Ovary (tissue), 10 donors: ENCODE results near the gene UIMC1. TPM values are rescaled to one million over a fixed set of nuclear protein-coding genes. Genes with fewer than 3 reads are reported as not detected.
"Not testable (repeated sequence)": the region's sequence is repeated elsewhere in the genome, so short reads cannot be mapped to it uniquely, and the experiment has no call there.

Source experiments
- DNase-seq, 5 donors: peaks; one replicate each; pipeline ENCODE4 v3.0.0-alpha.2; 2019 to 2020
- H3K27ac ChIP-seq, 2 donors: fragments of 200-600 bp; one replicate each; pipeline versions ENCODE4 v1.5.1 to v1.8.0; 2019 to 2022
- H3K27me3 ChIP-seq: fragments of 200-600 bp; one replicate; pipeline ENCODE4 v1.8.0; 2022
- H3K36me3 ChIP-seq: fragments of 200-600 bp; sonication (generic); one replicate; pipeline ENCODE4 v1.5.1; 2019
- H3K4me1 ChIP-seq: one replicate; pipeline ENCODE4 v1.8.1; 2013; ENCODE audit warnings: mild to moderate bottlenecking, moderate library complexity; ENCODE audit not compliant: insufficient read depth
- H3K4me3 ChIP-seq: fragments of 200-600 bp; sonication (generic); one replicate; pipeline ENCODE4 v1.5.1; 2017
- H3K9me3 ChIP-seq, 2 donors: fragments of 200-600 bp in 1 of 2; sonication (generic) in 1 of 2; one replicate each; pipeline versions ENCODE4 v1.5.1 to v1.8.1; 2013 to 2019; ENCODE audit warnings: mild to moderate bottlenecking in 1 of 2, moderate library complexity in 1 of 2
- CTCF ChIP-seq, 3 donors: fragments of 450-650 bp in 2 of 3; fragments of 200-600 bp in 1 of 3; IDR thresholded peaks; one replicate each; pipeline versions ENCODE4 v1.5.1 to v1.8.0; 2016 to 2022; ENCODE audit warnings: antibody characterized with exemption in 3 of 3, mild to moderate bottlenecking in 1 of 3
- EP300 ChIP-seq: sonication (generic); formaldehyde crosslinking; IDR thresholded peaks from one replicate; pipeline ENCODE4 v1.6.1; 2017; ENCODE audit warnings: antibody characterized with exemption
- POLR2A ChIP-seq: fragments of 450-650 bp; IDR thresholded peaks from one replicate; pipeline ENCODE4 v1.6.1; 2017; ENCODE audit warnings: antibody characterized with exemption, mild to moderate bottlenecking, moderate library complexity
- WGBS, 3 donors: extraction: QIAGEN DNeasy Blood & Tissue Kit in 1 of 3; methylation state at CpG; one replicate each; pipeline versions ENCODE4 v1.1.5 to v1.1.7; 2013 to 2017; 5-methylcytosine and 5-hydroxymethylcytosine counted together
- intact Hi-C, 4 donors: fragments of 100-400 bp; cut with DNase I; formaldehyde crosslinking; loops; one replicate each; pipeline versions ENCODE4 v1.11.0 to v1.15.1; 2022 to 2023
- long read RNA-seq, 3 donors: library from polyadenylated mRNA in 2 of 3; unstranded in 2 of 3; transcript quantifications; one replicate each; pipeline ENCODE4 v2.0.0 and lab custom pipeline, GENCODE V29; 2021 to 2026
- polyA plus RNA-seq, 2 donors: library from polyadenylated mRNA; stranded (reverse); fragments of 200-250 nt in 1 of 2; fragments of 350-450 nt in 1 of 2; fragmentation: Illumina TruSeq in 1 of 2; extraction: RNeasy Lipid Tissue Mini Kit (QIAGEN cat#74804) in 1 of 2; gene quantifications; one replicate each; pipeline ENCODE4 v1.2.3, GENCODE V29; 2013 to 2014
- total RNA-seq, 7 donors: library from RNA; depleted of rRNA in 2 of 7; stranded (reverse); fragments of >200 nt in 2 of 7; fragmentation: NEBNext Ultra II Directional in 3 of 7; extraction: Animal tissue kit (Norgen Biotek cat#: 25700) in 3 of 7; gene quantifications; one replicate each; pipeline versions ENCODE4 v1.1.0 to v1.2.4, GENCODE V29; 2016 to 2023
- donor health status: DM: no; HTN: no; CAD: no; lungs with moderate emphysema.
- donor health status: DM: no; HTN: no; CAD: no.
- donor health status: Bipolar disorder and iron deficiency.
- donor health status: DM: yes; HTN: yes; CAD: no.
- donor health status: DM: no; HTN: no; CAD: no.
- donor health status: DM: yes; HTN: yes; CAD: no.

The UIMC1 gene
- 10 to 100 TPM; 43.4 to 80.2 (median 64.0) TPM for total RNA-seq
- 10 to 100 TPM; 34.9 to 39.2 TPM for polyA plus RNA-seq
- long read RNA-seq, donor 1, transcript UIMC1-212 (15 exons, 2,502 nt) = major isoform, 37 of 163 reads
- long read RNA-seq, donor 1, partial matches to known transcripts = 10 of 163 reads
- long read RNA-seq, donor 1, other reads (novel, unspliced or antisense) = 115 of 163 reads
- long read RNA-seq, donor 2, transcript UIMC1-212 (15 exons, 2,502 nt) = major isoform, 9 of 20 reads
- long read RNA-seq, donor 2, partial matches to known transcripts = 0 of 20 reads
- long read RNA-seq, donor 2, other reads (novel, unspliced or antisense) = 8 of 20 reads
- long read RNA-seq, donor 3, transcript UIMC1-212 (15 exons, 2,502 nt) = major isoform, 11 of 43 reads
- long read RNA-seq, donor 3, partial matches to known transcripts = 1 of 43 reads
- long read RNA-seq, donor 3, other reads (novel, unspliced or antisense) = 30 of 43 reads

- intact Hi-C loops = no loop called here
These were observed at the start of gene UIMC1 for GRCh38 chr5:177006265-177006972. UIMC1 (minus strand) TSS chr5:177006779; CDS start chr5:176982615, 24,164 bp downstream.

GRCh38 chr5:177049285-177049684 is 42.7 kb upstream of the UIMC1 start:
- WGBS, 3 donors = 91 to 93% (median 93%) methylated on average over 5 of the region's 5 CpGs
- Histone ChIP-seq H3K27ac (no peak overlapping the region), H3K4me3 (no peak overlapping the region), H3K27me3 (no peaks in the 10 kb centered on the region), H3K9me3 (no peaks in the 10 kb centered on the region), H3K36me3 (no peaks in the 10 kb centered on the region), H3K4me1 (no peaks in the 10 kb centered on the region)
- intact Hi-C loops = no loop called here
- DNase-seq = no peak
- TF ChIP-seq CTCF (IDR thresholded peaks at IDR 0.05) (no peak), POLR2A (no peak), EP300 (no peak)

More at GRCh38 chr5:177006265-177006972, at the start of gene UIMC1:
- WGBS, 3 donors = 0 to 1% (median 0%) methylated on average over 67 to 83 of the region's 83 CpGs
- Histone ChIP-seq H3K4me3 (peak within 1 kb of the TSS; percentile 94), H3K36me3 (no peaks in the 10 kb centered on the region), H3K27ac (peak within 1 kb of the TSS; percentile 90 to 93), H3K27me3 (no peaks in the 10 kb centered on the region), H3K4me1 (peaks cover 6% of the 10 kb centered on the region), H3K9me3 (no peaks in the 10 kb centered on the region)
- peak; percentile 88 to 94 (median 93) for DNase-seq
- no peak for TF ChIP-seq EP300
- peak; percentile 34 for TF ChIP-seq POLR2A

- H3K27me3 ChIP-seq, DNase-seq, intact Hi-C loops, H3K4me3 ChIP-seq, H3K27ac ChIP-seq, H3K36me3 ChIP-seq, H3K9me3 ChIP-seq, H3K4me1 ChIP-seq: not testable (repeated sequence)
- 95 to 98% (median 95%) methylated on average over 7 of the region's 7 CpGs for WGBS, 3 donors
These were observed 42.0 kb upstream of the UIMC1 start for GRCh38 chr5:177048531-177048930.

- Histone ChIP-seq H3K4me1 (no peaks in the 10 kb centered on the region), H3K36me3 (no peaks in the 10 kb centered on the region), H3K4me3 (no peak overlapping the region), H3K9me3 (no peaks in the 10 kb centered on the region), H3K27ac (no peak overlapping the region), H3K27me3 (no peaks in the 10 kb centered on the region)
- WGBS, 3 donors = 87 to 90% (median 89%) methylated on average over 4 of the region's 4 CpGs
- DNase-seq = no peak
- TF ChIP-seq CTCF (IDR thresholded peaks at IDR 0.05) (no peak), EP300 (no peak), POLR2A (no peak)
- intact Hi-C loops = no loop called here
These were observed 39.1 kb upstream of the UIMC1 start for GRCh38 chr5:177045631-177046030.

- Histone ChIP-seq H3K27me3 (no peaks in the 10 kb centered on the region), H3K36me3 (no peaks in the 10 kb centered on the region), H3K4me1 (no peaks in the 10 kb centered on the region), H3K4me3 (no peak overlapping the region), H3K9me3 (no peaks in the 10 kb centered on the region), H3K27ac (no peak overlapping the region)
- DNase-seq = no peak
- intact Hi-C loops = no loop called here
- 95% methylated on average over 1 of the region's 1 CpG for WGBS, 3 donors
- TF ChIP-seq EP300 = no peak
- no peak for TF ChIP-seq CTCF (IDR thresholded peaks at IDR 0.05)
- no peak for TF ChIP-seq POLR2A
These were observed 38.1 kb upstream of the UIMC1 start for GRCh38 chr5:177044641-177045040.
